Gastroesophageal sphincter (tissue), 4 donors: ENCODE results near the gene PANX2. TPM values are rescaled to one million over a fixed set of nuclear protein-coding genes. Genes with fewer than 3 reads are reported as not detected.

Experiments used
- ATAC-seq: fragments of 150-250 bp; one replicate; pipeline ENCODE4 v1.9.1; 2016; ENCODE audit warnings: mild to moderate bottlenecking, moderate library complexity
- H3K27ac ChIP-seq, 4 donors: fragments of 200-600 bp; sonication (generic) in 3 of 4; 1 replicate in 3 of 4; 2 replicates in 1 of 4; pipeline ENCODE4 v1.5.1; 2016 to 2019
- H3K27me3 ChIP-seq: fragments of 200-600 bp; sonication (generic); one replicate; pipeline ENCODE4 v1.5.1; 2019
- H3K36me3 ChIP-seq, 2 donors: fragments of 200-600 bp; sonication (generic); one replicate each; pipeline ENCODE4 v1.5.1; 2019; ENCODE audit warnings: control low read depth in 1 of 2
- H3K4me1 ChIP-seq, 3 donors: fragments of 200-600 bp; sonication (generic); 1 replicate in 2 of 3; 2 replicates in 1 of 3; pipeline ENCODE4 v1.5.1; 2016 to 2019; ENCODE audit warnings: control low read depth in 2 of 3
- H3K4me3 ChIP-seq, 2 donors: fragments of 200-600 bp; sonication (generic); one replicate each; pipeline ENCODE4 v1.5.1; 2019; ENCODE audit warnings: mild to moderate bottlenecking in 1 of 2, moderate library complexity in 1 of 2
- H3K9me3 ChIP-seq, 3 donors: fragments of 200-600 bp; sonication (generic); one replicate each; pipeline ENCODE4 v1.5.1; 2017 to 2019; ENCODE audit warnings: control low read depth in 2 of 3
- EP300 ChIP-seq: sonication (generic); formaldehyde crosslinking; IDR thresholded peaks from one replicate; pipeline ENCODE4 v1.6.1; 2017; ENCODE audit warnings: antibody characterized with exemption, mild to moderate bottlenecking
- POLR2A ChIP-seq, 2 donors: fragments of 450-650 bp; IDR thresholded peaks; one replicate each; pipeline ENCODE4 v1.6.1; 2017; ENCODE audit warnings: antibody characterized with exemption in 2 of 2, mild to moderate bottlenecking in 2 of 2, moderate library complexity in 1 of 2
- POLR2AphosphoS5 ChIP-seq: sonication (generic); formaldehyde crosslinking; IDR thresholded peaks from one replicate; pipeline ENCODE4 v1.6.1; 2017; ENCODE audit warnings: antibody characterized with exemption
- WGBS, 2 donors: methylation state at CpG; one replicate each; pipeline ENCODE4 v1.1.5; 2018; ENCODE audit warnings: low coverage in 1 of 2; 5-methylcytosine and 5-hydroxymethylcytosine counted together
- total RNA-seq, 4 donors: library from RNA; depleted of rRNA; stranded (reverse); fragments of >200 nt; gene quantifications; one replicate each; pipeline ENCODE4 v1.1.0, GENCODE V29; 2016
- TF ChIP-seq, protein P1 (sequence below), 4 experiments: fragments of 200-600 bp in 2 of 4; fragments of 450-650 bp in 2 of 4; sonication (generic) in 1 of 4; IDR thresholded peaks; one replicate each; pipeline ENCODE4 v1.5.1; 2017 to 2019; ENCODE audit warnings: antibody characterized with exemption in 4 of 4, mild to moderate bottlenecking in 2 of 4, moderate library complexity in 2 of 4

Gene PANX2
- total RNA-seq, 4 donors from 2014 or later = 0.13 to 0.46 TPM; not detected in 2

DNA sequence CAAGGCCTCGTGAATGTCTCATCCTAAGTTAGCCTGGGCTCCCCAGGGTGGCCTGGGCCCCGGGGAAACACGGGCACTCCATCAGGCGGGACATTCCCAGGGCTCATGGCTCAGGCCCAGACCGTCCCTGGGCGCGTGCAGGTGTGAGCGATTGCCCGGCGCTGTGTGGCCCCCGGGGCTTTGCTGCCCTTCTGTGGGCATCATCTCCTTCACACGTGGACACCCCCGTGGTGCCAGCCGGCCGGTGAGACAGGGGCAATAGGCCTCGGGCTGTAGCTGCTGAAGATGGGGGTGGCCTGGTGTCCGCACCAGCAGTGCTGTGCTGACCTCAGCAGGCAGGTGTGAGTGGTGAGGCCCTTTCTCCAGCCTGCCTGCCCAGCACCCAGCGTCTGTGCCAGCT, 25.7 kb downstream of the PANX2 start:
- no CpG with 5 or more reads among the region's 18 CpGs for WGBS, 2 donors
- H3K9me3 ChIP-seq = no peaks in the 10 kb centered on the region
- no peak overlapping the region for H3K4me3 ChIP-seq
- no peak for ATAC-seq
- no peak overlapping the region for H3K27ac ChIP-seq
- H3K4me1 ChIP-seq = peaks cover 0 to 39% (median 6%) of the 10 kb centered on the region in 3 donors
- no peak for TF ChIP-seq POLR2AphosphoS5
- peaks cover 0 to 56% of the 10 kb centered on the region in 2 donors for H3K36me3 ChIP-seq
- H3K27me3 ChIP-seq = no peaks in the 10 kb centered on the region

DNA sequence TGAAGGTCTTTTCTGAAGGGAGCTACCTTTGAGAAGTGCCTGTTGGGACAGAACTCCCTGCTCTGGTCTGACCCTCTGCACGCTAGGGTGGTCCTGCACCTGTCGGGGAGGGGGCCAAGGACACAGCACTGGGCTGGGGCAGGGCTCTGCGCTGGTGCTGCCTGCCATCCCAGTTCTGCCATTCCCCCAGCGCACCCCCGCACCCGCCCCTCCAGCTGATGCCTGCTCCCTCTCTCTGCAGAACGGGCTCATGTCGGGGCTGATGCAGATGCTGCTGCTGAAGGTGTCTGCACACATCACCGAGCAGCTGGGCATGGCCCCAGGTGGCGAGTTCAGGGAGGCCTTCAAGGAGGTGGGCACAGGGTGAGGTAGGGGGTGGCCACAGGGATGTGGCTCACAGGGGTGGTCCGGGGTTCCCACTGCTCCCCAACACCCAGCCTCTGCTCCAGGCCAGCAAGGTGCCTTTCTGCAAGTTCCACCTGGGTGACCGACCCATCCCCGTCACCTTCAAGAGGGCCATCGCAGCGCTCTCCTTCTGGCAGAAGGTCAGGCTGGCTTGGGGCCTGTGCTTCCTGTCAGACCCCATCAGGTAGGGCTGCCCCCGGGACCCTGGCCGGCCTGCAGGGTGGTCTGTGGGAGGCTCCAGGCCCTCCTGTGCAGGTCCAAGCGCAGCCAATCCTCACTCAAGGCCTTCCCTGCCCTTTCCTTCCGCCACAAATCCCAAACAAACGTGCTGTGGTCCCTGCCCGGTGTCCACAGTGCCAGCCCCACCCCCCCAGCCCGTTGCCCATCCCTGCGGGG, 26.7 kb downstream of the PANX2 start:
- H3K27ac ChIP-seq = no peak overlapping the region
- peaks cover 0 to 39% (median 9%) of the 10 kb centered on the region in 3 donors for H3K4me1 ChIP-seq
- no CpG with 5 or more reads among the region's 23 CpGs for WGBS, 2 donors
- peaks cover 0 to 56% of the 10 kb centered on the region in 2 donors for H3K36me3 ChIP-seq
- no peaks in the 10 kb centered on the region for H3K27me3 ChIP-seq
- H3K9me3 ChIP-seq = no peaks in the 10 kb centered on the region
- ATAC-seq = no peak
- no peak overlapping the region for H3K4me3 ChIP-seq
- no peak for TF ChIP-seq POLR2A (IDR thresholded peaks at IDR 0.05)
- TF ChIP-seq EP300 = no peak
- no peak for TF ChIP-seq POLR2AphosphoS5
- TF ChIP-seq, protein P1, sequence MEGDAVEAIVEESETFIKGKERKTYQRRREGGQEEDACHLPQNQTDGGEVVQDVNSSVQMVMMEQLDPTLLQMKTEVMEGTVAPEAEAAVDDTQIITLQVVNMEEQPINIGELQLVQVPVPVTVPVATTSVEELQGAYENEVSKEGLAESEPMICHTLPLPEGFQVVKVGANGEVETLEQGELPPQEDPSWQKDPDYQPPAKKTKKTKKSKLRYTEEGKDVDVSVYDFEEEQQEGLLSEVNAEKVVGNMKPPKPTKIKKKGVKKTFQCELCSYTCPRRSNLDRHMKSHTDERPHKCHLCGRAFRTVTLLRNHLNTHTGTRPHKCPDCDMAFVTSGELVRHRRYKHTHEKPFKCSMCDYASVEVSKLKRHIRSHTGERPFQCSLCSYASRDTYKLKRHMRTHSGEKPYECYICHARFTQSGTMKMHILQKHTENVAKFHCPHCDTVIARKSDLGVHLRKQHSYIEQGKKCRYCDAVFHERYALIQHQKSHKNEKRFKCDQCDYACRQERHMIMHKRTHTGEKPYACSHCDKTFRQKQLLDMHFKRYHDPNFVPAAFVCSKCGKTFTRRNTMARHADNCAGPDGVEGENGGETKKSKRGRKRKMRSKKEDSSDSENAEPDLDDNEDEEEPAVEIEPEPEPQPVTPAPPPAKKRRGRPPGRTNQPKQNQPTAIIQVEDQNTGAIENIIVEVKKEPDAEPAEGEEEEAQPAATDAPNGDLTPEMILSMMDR (IDR thresholded peaks at IDR 0.05) = no peak

- peaks cover 0 to 39% (median 14%) of the 10 kb centered on the region in 3 donors for H3K4me1 ChIP-seq
- peaks cover 0 to 54% of the 10 kb centered on the region in 2 donors for H3K36me3 ChIP-seq
- TF ChIP-seq POLR2A (IDR thresholded peaks at IDR 0.05) (no peak), EP300 (no peak), POLR2AphosphoS5 (no peak)
- TF ChIP-seq, protein P1 (IDR thresholded peaks at IDR 0.05) = no peak
- H3K9me3 ChIP-seq = no peaks in the 10 kb centered on the region
- no CpG with 5 or more reads among the region's 61 CpGs for WGBS, 2 donors
- ATAC-seq = no peak
- H3K27ac ChIP-seq = no peak overlapping the region
- H3K27me3 ChIP-seq = no peaks in the 10 kb centered on the region
- no peak overlapping the region for H3K4me3 ChIP-seq
These were observed 27.5 kb downstream of the PANX2 start for GRCh38 chr22:50197856-50198623.

GRCh38 chr22:50198624-50199017, 28.1 kb downstream of the PANX2 start:
- ATAC-seq = no peak
- H3K27me3 ChIP-seq = no peaks in the 10 kb centered on the region
- TF ChIP-seq POLR2A (IDR thresholded peaks at IDR 0.05) = no peak
- no peak for TF ChIP-seq EP300
- TF ChIP-seq, protein P1 (IDR thresholded peaks at IDR 0.05) = no peak
- no peak for TF ChIP-seq POLR2AphosphoS5
- no peak overlapping the region for H3K27ac ChIP-seq
- no peak overlapping the region for H3K4me3 ChIP-seq
- peaks cover 0 to 39% (median 14%) of the 10 kb centered on the region in 3 donors for H3K4me1 ChIP-seq
- WGBS, 2 donors = no CpG with 5 or more reads among the region's 16 CpGs
- H3K36me3 ChIP-seq = peaks cover 0 to 52% of the 10 kb centered on the region in 2 donors
- H3K9me3 ChIP-seq = no peaks in the 10 kb centered on the region

- no peaks in the 10 kb centered on the region for H3K9me3 ChIP-seq
- H3K4me3 ChIP-seq = peak overlapping the region in 1 of 2 donors; percentile 96
- ATAC-seq = no peak
- 69 to 100% methylated on average over 1 to 2 of the region's 18 CpGs for WGBS, 2 donors
- no peaks in the 10 kb centered on the region for H3K27me3 ChIP-seq
- H3K36me3 ChIP-seq = peaks cover 0 to 46% of the 10 kb centered on the region in 2 donors
- H3K4me1 ChIP-seq = peaks cover 0 to 44% (median 14%) of the 10 kb centered on the region in 3 donors
- peak overlapping the region in 3 of 4 donors; percentile 88 to 94 (median 90) for H3K27ac ChIP-seq
- TF ChIP-seq POLR2A (IDR thresholded peaks at IDR 0.05) = no peak
- TF ChIP-seq EP300 = no peak
- TF ChIP-seq, protein P1 (IDR thresholded peaks at IDR 0.05) = no peak
- no peak for TF ChIP-seq POLR2AphosphoS5
These were observed 28.8 kb downstream of the PANX2 start for GRCh38 chr22:50199251-50199721.
